HUES48 (cell line): ENCODE measurements around the gene SEMA3F.

ENCODE experiments used
- H3K27ac ChIP-seq: one replicate; pipeline ENCODE4 v1.7.0; 2013; ENCODE audit warnings: low read depth, low read length, inconsistent platforms
- H3K27me3 ChIP-seq: 2 replicates; pipeline ENCODE4 v1.6.1; 2013; ENCODE audit warnings: mild to moderate bottlenecking, low read length; ENCODE audit not compliant: control insufficient read depth, insufficient read depth
- H3K36me3 ChIP-seq: 2 replicates; pipeline ENCODE4 v1.6.1; 2013; ENCODE audit warnings: low read length; ENCODE audit not compliant: control insufficient read depth, insufficient read depth
- H3K4me1 ChIP-seq: 2 replicates; pipeline ENCODE4 v1.6.1; 2013; ENCODE audit warnings: mild to moderate bottlenecking, low read length; ENCODE audit not compliant: control insufficient read depth, insufficient read depth
- H3K4me3 ChIP-seq: 2 replicates; pipeline ENCODE4 v1.5.1; 2013; ENCODE audit warnings: mild to moderate bottlenecking, low read depth, low read length
- H3K9ac ChIP-seq: 2 replicates; pipeline ENCODE4 v1.6.1; 2013; ENCODE audit warnings: mild to moderate bottlenecking, low read depth, low read length, moderate library complexity
- H3K9me3 ChIP-seq: 2 replicates; pipeline ENCODE4 v1.6.1; 2013; ENCODE audit warnings: low read length; ENCODE audit not compliant: control insufficient read depth, insufficient read depth

SEMA3F gene

GRCh38 chr3:50195501-50196252 is 40.6 kb downstream of the SEMA3F start:
- H3K4me1 ChIP-seq: peaks cover 6% of the 10 kb centered on the region; the same call in 1 of the 2 replicates
- peaks cover 9% of the 10 kb centered on the region; the same call in 1 of the 2 replicates for H3K27me3 ChIP-seq
- H3K9me3 ChIP-seq: no peaks in the 10 kb centered on the region
- H3K9ac ChIP-seq: no peak overlapping the region
- no peak overlapping the region for H3K4me3 ChIP-seq
- H3K27ac ChIP-seq: no peak overlapping the region
- no peaks in the 10 kb centered on the region for H3K36me3 ChIP-seq

- Histone ChIP-seq H3K4me1 (peaks cover 6% of the 10 kb centered on the region; the same call in 1 of the 2 replicates), H3K27me3 (peaks cover 9% of the 10 kb centered on the region; the same call in 1 of the 2 replicates), H3K4me3 (no peak overlapping the region), H3K9me3 (no peaks in the 10 kb centered on the region), H3K9ac (no peak overlapping the region), H3K27ac (no peak overlapping the region), H3K36me3 (no peaks in the 10 kb centered on the region)
Observed at GRCh38 chr3:50196253-50196801, 41.2 kb downstream of the SEMA3F start.

GRCh38 chr3:50201573-50202315 is 46.6 kb downstream of the SEMA3F start:
- H3K36me3 ChIP-seq: no peaks in the 10 kb centered on the region
- H3K4me3 ChIP-seq: no peak overlapping the region
- no peak overlapping the region for H3K9ac ChIP-seq
- peaks cover 4% of the 10 kb centered on the region; the same call in 1 of the 2 replicates for H3K4me1 ChIP-seq
- H3K9me3 ChIP-seq: no peaks in the 10 kb centered on the region
- no peak overlapping the region for H3K27ac ChIP-seq
- H3K27me3 ChIP-seq: peaks cover 27% of the 10 kb centered on the region

GRCh38 chr3:50202353-50203112 is 47.4 kb downstream of the SEMA3F start:
- Histone ChIP-seq H3K4me3 (no peak overlapping the region), H3K9me3 (no peaks in the 10 kb centered on the region), H3K9ac (no peak overlapping the region), H3K36me3 (no peaks in the 10 kb centered on the region), H3K27ac (no peak overlapping the region), H3K4me1 (peaks cover 4% of the 10 kb centered on the region; the same call in 1 of the 2 replicates), H3K27me3 (peaks cover 30% of the 10 kb centered on the region)

GRCh38 chr3:50203113-50203808 is 48.1 kb downstream of the SEMA3F start:
- H3K9ac ChIP-seq: no peak overlapping the region
- H3K27ac ChIP-seq: no peak overlapping the region
- H3K9me3 ChIP-seq: no peaks in the 10 kb centered on the region
- no peaks in the 10 kb centered on the region for H3K36me3 ChIP-seq
- no peak overlapping the region for H3K4me3 ChIP-seq
- H3K4me1 ChIP-seq: peaks cover 4% of the 10 kb centered on the region; the same call in 1 of the 2 replicates
- peaks cover 30% of the 10 kb centered on the region for H3K27me3 ChIP-seq

- peaks cover 30% of the 10 kb centered on the region for H3K27me3 ChIP-seq
- no peaks in the 10 kb centered on the region for H3K36me3 ChIP-seq
- H3K27ac ChIP-seq: no peak overlapping the region
- H3K4me1 ChIP-seq: peaks cover 4% of the 10 kb centered on the region; the same call in 1 of the 2 replicates
- H3K9ac ChIP-seq: no peak overlapping the region
- no peak overlapping the region for H3K4me3 ChIP-seq
- no peaks in the 10 kb centered on the region for H3K9me3 ChIP-seq
Observed at GRCh38 chr3:50203809-50204803, 49.0 kb downstream of the SEMA3F start.

- Histone ChIP-seq H3K36me3 (no peaks in the 10 kb centered on the region), H3K4me3 (peak within 1 kb of the TSS; percentile 72), H3K9ac (no peak within 1 kb of the TSS), H3K9me3 (no peaks in the 10 kb centered on the region), H3K27me3 (peaks cover 30% of the 10 kb centered on the region), H3K4me1 (peaks cover 5% of the 10 kb centered on the region; the same call in 1 of the 2 replicates), H3K27ac (no peak within 1 kb of the TSS)
Observed at GRCh38 chr3:50204804-50205412, 49.8 kb downstream of the SEMA3F start, which contains the start of gene SLC38A3. SLC38A3 (plus strand) TSS chr3:50205271; CDS start chr3:50214200, 8,929 bp downstream.

- H3K9me3 ChIP-seq: no peaks in the 10 kb centered on the region
- peak overlapping the region; percentile 72 for H3K4me3 ChIP-seq
- no peak overlapping the region for H3K9ac ChIP-seq
- peaks cover 12% of the 10 kb centered on the region for H3K4me1 ChIP-seq
- no peak overlapping the region for H3K27ac ChIP-seq
- H3K36me3 ChIP-seq: no peaks in the 10 kb centered on the region
- peaks cover 30% of the 10 kb centered on the region for H3K27me3 ChIP-seq
Observed at GRCh38 chr3:50205413-50206276, 50.5 kb downstream of the SEMA3F start.
